ENCODE data around the gene MRPL16.

The MRPL16 gene

DNA sequence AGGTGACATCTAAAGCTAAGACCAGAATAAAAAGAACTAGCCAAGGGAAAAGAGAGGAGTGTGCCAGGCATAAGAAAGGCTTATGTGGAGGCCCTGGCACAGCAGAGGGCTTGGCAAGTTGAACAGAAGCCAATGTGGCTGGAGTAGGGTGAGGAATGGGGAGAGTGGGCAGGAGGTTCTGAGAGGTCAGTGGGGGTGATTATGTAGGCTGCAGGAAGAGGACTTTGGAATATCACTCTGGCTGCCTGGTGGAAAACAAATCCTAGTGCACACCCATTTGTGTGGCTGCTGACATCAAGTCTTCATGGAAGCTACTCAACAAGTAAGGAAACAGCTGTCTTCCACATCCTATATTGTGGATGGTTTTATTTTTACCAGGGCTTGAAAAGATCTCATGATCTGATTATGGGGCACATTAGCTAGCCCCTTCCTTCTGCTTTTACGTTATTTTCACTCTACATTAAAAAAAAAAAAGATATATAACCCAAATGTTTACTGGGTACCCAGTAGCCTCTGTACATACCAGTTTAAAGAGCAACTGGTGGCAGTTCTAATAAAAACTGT is 3.4 kb downstream of the MRPL16 start:
- TF ChIP-seq, protein P1, sequence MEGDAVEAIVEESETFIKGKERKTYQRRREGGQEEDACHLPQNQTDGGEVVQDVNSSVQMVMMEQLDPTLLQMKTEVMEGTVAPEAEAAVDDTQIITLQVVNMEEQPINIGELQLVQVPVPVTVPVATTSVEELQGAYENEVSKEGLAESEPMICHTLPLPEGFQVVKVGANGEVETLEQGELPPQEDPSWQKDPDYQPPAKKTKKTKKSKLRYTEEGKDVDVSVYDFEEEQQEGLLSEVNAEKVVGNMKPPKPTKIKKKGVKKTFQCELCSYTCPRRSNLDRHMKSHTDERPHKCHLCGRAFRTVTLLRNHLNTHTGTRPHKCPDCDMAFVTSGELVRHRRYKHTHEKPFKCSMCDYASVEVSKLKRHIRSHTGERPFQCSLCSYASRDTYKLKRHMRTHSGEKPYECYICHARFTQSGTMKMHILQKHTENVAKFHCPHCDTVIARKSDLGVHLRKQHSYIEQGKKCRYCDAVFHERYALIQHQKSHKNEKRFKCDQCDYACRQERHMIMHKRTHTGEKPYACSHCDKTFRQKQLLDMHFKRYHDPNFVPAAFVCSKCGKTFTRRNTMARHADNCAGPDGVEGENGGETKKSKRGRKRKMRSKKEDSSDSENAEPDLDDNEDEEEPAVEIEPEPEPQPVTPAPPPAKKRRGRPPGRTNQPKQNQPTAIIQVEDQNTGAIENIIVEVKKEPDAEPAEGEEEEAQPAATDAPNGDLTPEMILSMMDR (IDR thresholded peaks at IDR 0.05; ENCODE audit: low read depth, low read length, poor library complexity, severe bottlenecking): no peak
- no peak for TF ChIP-seq EZH2phosphoT487 (IDR thresholded peaks at IDR 0.05; ENCODE audit: borderline replicate concordance, low read length)
- Histone ChIP-seq H3K79me2 (ENCODE audit: control insufficient read depth, low read length) (peaks cover 27% of the 10 kb centered on the region), H3K9me3 (ENCODE audit: control insufficient read depth, insufficient read depth, low read length) (no peaks in the 10 kb centered on the region), H3K27ac (ENCODE audit: low read depth, low read length) (no peak overlapping the region), H3K4me2 (ENCODE audit: low read length) (no peak overlapping the region), H3F3A (ENCODE audit: control insufficient read depth, insufficient read depth) (peaks cover 7% of the 10 kb centered on the region; the same call in 1 of the 2 replicates), H3K4me3 (ENCODE audit: low read length) (no peak overlapping the region), H3K9me2 (replicated peaks; ENCODE audit: control insufficient read depth, low read length) (no peaks in the 10 kb centered on the region), H4K20me1 (ENCODE audit: control insufficient read depth, insufficient read depth, low read depth, low read length) (no peaks in the 10 kb centered on the region; the same call in 1 of the 2 replicates), H3K4me1 (ENCODE audit: control insufficient read depth, low read length) (peaks cover 22% of the 10 kb centered on the region), H3K36me3 (ENCODE audit: control insufficient read depth, low read length) (peaks cover 46% of the 10 kb centered on the region), H3K27me3 (ENCODE audit: control insufficient read depth, low read length) (no peaks in the 10 kb centered on the region)

DNA sequence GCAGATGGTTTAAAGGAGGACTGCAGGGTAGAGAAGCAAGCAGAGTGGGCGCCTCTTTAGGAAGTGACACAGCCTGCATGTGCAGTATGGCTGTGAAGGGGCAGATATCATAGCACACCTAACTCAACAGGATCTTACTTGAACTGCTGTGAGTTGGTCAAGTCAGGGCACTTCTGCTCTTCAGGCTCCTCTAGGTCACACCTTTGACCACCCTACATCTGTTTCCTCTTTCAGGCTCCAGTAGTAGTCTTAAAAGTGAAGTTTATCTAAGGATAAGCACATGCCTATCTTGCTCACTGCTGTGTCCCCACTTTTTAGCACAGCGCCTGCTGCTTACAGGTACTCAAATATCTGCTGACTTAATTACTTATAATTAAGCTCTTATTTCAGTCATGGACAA is 6.5 kb downstream of the MRPL16 start:
- no peak for TF ChIP-seq EZH2phosphoT487 (IDR thresholded peaks at IDR 0.05; ENCODE audit: borderline replicate concordance, low read length)
- TF ChIP-seq, protein P1 (IDR thresholded peaks at IDR 0.05; ENCODE audit: low read depth, low read length, poor library complexity, severe bottlenecking): no peak
- H3K36me3 ChIP-seq (ENCODE audit: control insufficient read depth, low read length): peaks cover 41% of the 10 kb centered on the region
- peaks cover 7% of the 10 kb centered on the region; the same call in 1 of the 2 replicates for H3F3A ChIP-seq (ENCODE audit: control insufficient read depth, insufficient read depth)
- peaks cover 12% of the 10 kb centered on the region for H3K79me2 ChIP-seq (ENCODE audit: control insufficient read depth, low read length)
- no peak overlapping the region for H3K4me2 ChIP-seq (ENCODE audit: low read length)
- H3K4me3 ChIP-seq (ENCODE audit: low read length): no peak overlapping the region
- H3K27me3 ChIP-seq (ENCODE audit: control insufficient read depth, low read length): no peaks in the 10 kb centered on the region
- no peak overlapping the region for H3K27ac ChIP-seq (ENCODE audit: low read depth, low read length)
- no peaks in the 10 kb centered on the region for H3K9me2 ChIP-seq (replicated peaks; ENCODE audit: control insufficient read depth, low read length)
- H3K9me3 ChIP-seq (ENCODE audit: control insufficient read depth, insufficient read depth, low read length): no peaks in the 10 kb centered on the region
- H3K4me1 ChIP-seq (ENCODE audit: control insufficient read depth, low read length): peaks cover 7% of the 10 kb centered on the region
- H4K20me1 ChIP-seq (ENCODE audit: control insufficient read depth, insufficient read depth, low read depth, low read length): no peaks in the 10 kb centered on the region; the same call in 1 of the 2 replicates

DNA sequence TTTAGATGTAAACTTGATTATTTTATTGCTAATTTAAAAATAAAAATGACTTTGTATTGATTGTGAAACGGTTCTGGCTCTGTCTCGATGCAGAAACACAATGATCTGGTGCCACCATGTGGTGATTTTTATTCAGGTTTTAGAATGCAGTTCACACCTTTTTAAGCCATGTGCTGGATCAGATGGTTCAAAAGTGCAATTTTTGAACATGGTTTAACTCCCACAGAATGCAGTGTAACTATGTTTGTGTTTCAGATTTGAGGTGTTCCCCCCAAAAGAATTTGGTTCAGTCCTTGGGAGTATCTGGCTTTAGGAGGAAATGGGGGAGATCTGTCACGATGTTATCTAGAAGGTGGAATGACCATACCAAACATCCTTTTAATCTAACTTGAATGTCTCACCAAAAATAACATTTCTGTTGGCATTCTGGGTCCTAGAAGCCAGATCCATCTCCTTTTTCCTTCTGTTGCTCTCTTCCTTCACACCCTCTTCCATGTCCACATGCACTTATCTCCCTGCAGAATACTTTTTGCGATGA is 7.9 kb downstream of the MRPL16 start:
- Histone ChIP-seq H3K36me3 (ENCODE audit: control insufficient read depth, low read length) (peaks cover 27% of the 10 kb centered on the region), H3K9me3 (ENCODE audit: control insufficient read depth, insufficient read depth, low read length) (no peaks in the 10 kb centered on the region), H3K4me1 (ENCODE audit: control insufficient read depth, low read length) (no peaks in the 10 kb centered on the region), H3K79me2 (ENCODE audit: control insufficient read depth, low read length) (no peaks in the 10 kb centered on the region), H3K27ac (ENCODE audit: low read depth, low read length) (no peak overlapping the region), H3F3A (ENCODE audit: control insufficient read depth, insufficient read depth) (peaks cover 5% of the 10 kb centered on the region; the same call in 1 of the 2 replicates), H3K9me2 (replicated peaks; ENCODE audit: control insufficient read depth, low read length) (no peaks in the 10 kb centered on the region), H3K4me3 (ENCODE audit: low read length) (no peak overlapping the region), H3K4me2 (ENCODE audit: low read length) (no peak overlapping the region), H4K20me1 (ENCODE audit: control insufficient read depth, insufficient read depth, low read depth, low read length) (no peaks in the 10 kb centered on the region; the same call in 1 of the 2 replicates), H3K27me3 (ENCODE audit: control insufficient read depth, low read length) (no peaks in the 10 kb centered on the region)
- no peak for TF ChIP-seq EZH2phosphoT487 (IDR thresholded peaks at IDR 0.05; ENCODE audit: borderline replicate concordance, low read length)
- TF ChIP-seq, protein P1 (IDR thresholded peaks at IDR 0.05; ENCODE audit: low read depth, low read length, poor library complexity, severe bottlenecking): peak; percentile 60
